Activated naive CD4-positive, alpha-beta T cell treated with anti-CD3 and anti-CD28 coated beads for 36 hours (primary cell): ENCODE data around the gene ZNF827. TPM values are rescaled to one million over a fixed set of nuclear protein-coding genes. Genes with fewer than 3 reads are reported as not detected.

ENCODE experiments used
- CTCF ChIA-PET: fragments of 350-600 bp; sonication (Branson Sonifier 250); formaldehyde crosslinking; loops from one replicate; lab custom pipeline; 2021; ENCODE audit warnings: antibody characterized with exemption; lab: Charles Lee
- DNase-seq: peaks from one replicate; pipeline ENCODE4 v3.0.0-alpha.2; 2020
- H3K27ac Mint-ChIP-seq: one replicate; pipeline ENCODE4 v1.8.0; 2021; ENCODE audit warnings: mild to moderate bottlenecking, mixed read lengths
- H3K27me3 Mint-ChIP-seq: one replicate; pipeline ENCODE4 v1.8.0; 2021; ENCODE audit warnings: low read depth, mixed read lengths
- H3K36me3 Mint-ChIP-seq: one replicate; pipeline ENCODE4 v1.8.0; 2021; ENCODE audit warnings: low read depth, mixed read lengths
- H3K4me1 Mint-ChIP-seq: one replicate; pipeline ENCODE4 v1.8.0; 2021; ENCODE audit warnings: low read depth, mixed read lengths
- H3K4me3 Mint-ChIP-seq: one replicate; pipeline ENCODE4 v1.8.0; 2021; ENCODE audit warnings: mild to moderate bottlenecking, moderate library complexity, mixed read lengths
- H3K9me3 Mint-ChIP-seq: one replicate; pipeline ENCODE4 v1.8.0; 2021; ENCODE audit warnings: mixed read lengths
- intact Hi-C: fragments of 100-400 bp; cut with micrococcal nuclease; formaldehyde crosslinking; loops from one replicate; pipeline ENCODE4 v1.15.1; 2023
- total RNA-seq, 2 experiments: library from RNA; stranded (reverse); gene quantifications; one replicate each; pipeline ENCODE4 v1.2.3, GENCODE V29; 2021

Gene ZNF827
- total RNA-seq, 2 experiments from 2014 or later, result 15.6 to 17.5 TPM

DNA sequence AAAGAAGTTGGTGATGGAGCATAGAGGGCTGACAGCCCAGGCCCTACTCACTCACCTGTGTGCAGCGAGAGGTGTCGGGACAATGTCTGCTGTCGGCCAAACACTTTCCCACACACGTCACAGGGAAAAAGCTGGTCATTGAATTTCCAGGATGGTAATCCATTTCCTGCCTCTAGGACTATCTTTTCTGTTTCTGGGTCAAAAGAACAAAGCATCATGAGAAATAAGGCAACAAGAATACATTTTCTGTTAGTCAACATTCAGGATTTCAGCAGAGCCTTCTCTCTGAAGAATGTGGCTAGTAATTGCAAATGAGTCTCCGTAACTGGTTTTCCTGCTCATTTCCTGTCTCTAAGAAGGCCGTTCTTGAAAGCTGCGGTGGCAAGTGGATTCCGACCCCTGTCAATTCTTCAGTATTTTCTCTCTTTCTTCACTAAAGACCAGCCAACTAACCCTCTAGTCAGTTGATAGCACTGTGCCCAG lies 159.3 kb downstream of the ZNF827 start:
- Mint-ChIP-seq H3K27me3 (no peaks in the 10 kb centered on the region), H3K4me1 (peaks cover 11% of the 10 kb centered on the region), H3K36me3 (peaks cover 51% of the 10 kb centered on the region), H3K4me3 (no peak overlapping the region), H3K9me3 (peaks cover 8% of the 10 kb centered on the region), H3K27ac (no peak overlapping the region)
- no peak for DNase-seq
- CTCF ChIA-PET, result no interaction called here
- intact Hi-C loops, result no loop called here

GRCh38 chr4:145776208-145776607 lies 162.4 kb downstream of the ZNF827 start:
- Mint-ChIP-seq H3K36me3 (peaks cover 50% of the 10 kb centered on the region), H3K27ac (no peak overlapping the region), H3K4me1 (peaks cover under 1% of the 10 kb centered on the region), H3K9me3 (no peaks in the 10 kb centered on the region), H3K27me3 (no peaks in the 10 kb centered on the region), H3K4me3 (no peak overlapping the region)
- intact Hi-C loops, result no loop called here
- no peak for DNase-seq
- CTCF ChIA-PET, result interaction anchor here (0.6 to 0.7 kb wide), 2 partner anchors 55 to 93 kb away, joined by 4 read pairs; no protein-coding TSS in a partner anchor

DNA sequence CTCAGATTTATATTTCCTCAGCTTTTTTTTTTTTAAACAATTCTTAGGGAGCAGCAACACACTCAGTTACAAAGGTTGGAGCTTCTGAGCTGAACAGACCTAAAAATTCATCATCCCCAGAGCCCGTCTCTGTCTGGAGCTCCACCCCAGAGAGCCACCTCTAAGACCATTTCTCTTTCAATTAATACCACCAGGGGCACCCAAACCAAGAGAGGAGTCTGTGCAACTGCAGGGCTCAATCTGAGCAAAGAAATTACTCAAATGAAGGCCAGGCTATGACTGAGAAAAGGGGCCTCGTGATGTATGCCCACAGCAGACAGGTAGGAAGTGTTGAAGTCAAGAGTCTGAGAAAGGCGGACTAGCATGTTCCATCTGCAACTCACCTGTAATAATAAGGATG lies 163.2 kb downstream of the ZNF827 start:
- CTCF ChIA-PET, result no interaction called here
- H3K27me3 Mint-ChIP-seq, result no peaks in the 10 kb centered on the region
- intact Hi-C loops, result no loop called here
- peaks cover 54% of the 10 kb centered on the region for H3K36me3 Mint-ChIP-seq
- no peaks in the 10 kb centered on the region for H3K9me3 Mint-ChIP-seq
- no peak overlapping the region for H3K4me3 Mint-ChIP-seq
- no peaks in the 10 kb centered on the region for H3K4me1 Mint-ChIP-seq
- DNase-seq, result no peak
- no peak overlapping the region for H3K27ac Mint-ChIP-seq

- Mint-ChIP-seq H3K27me3 (no peaks in the 10 kb centered on the region), H3K9me3 (no peaks in the 10 kb centered on the region), H3K4me1 (no peaks in the 10 kb centered on the region), H3K36me3 (peaks cover 55% of the 10 kb centered on the region), H3K4me3 (no peak overlapping the region), H3K27ac (no peak overlapping the region)
- no peak for DNase-seq
- CTCF ChIA-PET, result no interaction called here
- intact Hi-C loops, result no loop called here
These were observed 164.2 kb downstream of the ZNF827 start for GRCh38 chr4:145774473-145774872.

DNA sequence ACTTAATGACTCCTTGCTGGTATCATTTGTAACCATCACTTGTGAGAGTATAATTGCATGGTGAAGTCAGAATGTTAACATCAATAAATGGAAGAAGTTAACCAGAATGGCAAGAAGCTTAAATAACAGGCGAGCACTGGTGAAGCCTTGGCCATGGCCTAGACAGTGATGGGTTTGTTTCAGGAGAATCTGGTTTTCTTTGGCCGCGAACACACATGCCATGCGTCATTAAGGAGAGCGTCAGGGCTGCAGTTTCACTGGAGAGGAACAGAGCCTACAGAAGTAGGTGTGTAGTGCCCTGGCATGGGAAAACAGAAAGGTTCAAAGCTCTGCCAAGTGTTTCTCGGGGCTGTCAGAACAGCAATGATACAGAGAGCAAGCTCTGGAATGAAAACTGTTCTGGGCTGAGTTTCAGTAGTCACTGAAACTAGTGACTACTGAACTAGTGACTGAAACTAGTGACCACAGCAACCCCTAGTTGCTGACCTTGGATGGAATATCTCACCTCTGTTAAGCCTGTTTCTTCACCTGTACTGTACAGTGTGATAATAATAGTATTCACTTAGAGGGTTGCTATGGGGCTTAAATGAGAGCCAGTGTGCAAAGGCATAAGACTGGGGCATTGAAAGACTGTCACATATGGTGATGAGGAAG lies 164.9 kb downstream of the ZNF827 start:
- Mint-ChIP-seq H3K27ac (no peak overlapping the region), H3K4me3 (no peak overlapping the region), H3K9me3 (no peaks in the 10 kb centered on the region), H3K4me1 (no peaks in the 10 kb centered on the region), H3K27me3 (no peaks in the 10 kb centered on the region), H3K36me3 (peaks cover 51% of the 10 kb centered on the region)
- CTCF ChIA-PET, result no interaction called here
- no peak for DNase-seq
- intact Hi-C loops, result no loop called here

GRCh38 chr4:145772347-145772746 lies 166.3 kb downstream of the ZNF827 start:
- intact Hi-C loops, result no loop called here
- no peak overlapping the region for H3K27ac Mint-ChIP-seq
- H3K4me3 Mint-ChIP-seq, result no peak overlapping the region
- peaks cover 2% of the 10 kb centered on the region for H3K9me3 Mint-ChIP-seq
- DNase-seq, result no peak
- H3K27me3 Mint-ChIP-seq, result no peaks in the 10 kb centered on the region
- H3K4me1 Mint-ChIP-seq, result peaks cover 4% of the 10 kb centered on the region
- CTCF ChIA-PET, result no interaction called here
- H3K36me3 Mint-ChIP-seq, result peaks cover 56% of the 10 kb centered on the region

DNA sequence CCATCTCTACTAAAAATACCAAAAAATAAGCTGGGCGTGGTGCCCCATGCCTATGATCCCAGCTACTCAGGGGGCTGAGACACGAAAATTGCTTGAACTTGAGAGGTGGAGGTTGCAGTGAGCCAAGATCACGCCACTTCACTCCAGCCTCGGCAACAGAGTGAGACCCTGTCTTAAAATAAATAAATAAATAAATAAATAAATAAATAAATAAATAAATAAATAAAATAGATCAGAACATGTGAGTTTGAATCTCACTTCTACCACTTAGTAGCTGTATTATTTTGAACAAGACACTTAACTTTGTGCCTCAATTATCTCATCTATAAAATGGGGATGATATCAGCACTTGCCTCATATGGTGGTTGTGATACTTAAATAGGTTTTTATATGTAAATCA lies 168.5 kb downstream of the ZNF827 start:
- intact Hi-C loops, result no loop called here
- H3K36me3 Mint-ChIP-seq, result peaks cover 60% of the 10 kb centered on the region
- H3K27ac Mint-ChIP-seq, result no peak overlapping the region
- peaks cover 2% of the 10 kb centered on the region for H3K9me3 Mint-ChIP-seq
- DNase-seq, result no peak
- H3K4me1 Mint-ChIP-seq, result peaks cover 15% of the 10 kb centered on the region
- H3K4me3 Mint-ChIP-seq, result no peak overlapping the region
- no peaks in the 10 kb centered on the region for H3K27me3 Mint-ChIP-seq
- CTCF ChIA-PET, result interaction anchor here (0.6 kb wide), 1 partner anchor 540 kb away, joined by 3 read pairs; no protein-coding TSS in a partner anchor

DNA sequence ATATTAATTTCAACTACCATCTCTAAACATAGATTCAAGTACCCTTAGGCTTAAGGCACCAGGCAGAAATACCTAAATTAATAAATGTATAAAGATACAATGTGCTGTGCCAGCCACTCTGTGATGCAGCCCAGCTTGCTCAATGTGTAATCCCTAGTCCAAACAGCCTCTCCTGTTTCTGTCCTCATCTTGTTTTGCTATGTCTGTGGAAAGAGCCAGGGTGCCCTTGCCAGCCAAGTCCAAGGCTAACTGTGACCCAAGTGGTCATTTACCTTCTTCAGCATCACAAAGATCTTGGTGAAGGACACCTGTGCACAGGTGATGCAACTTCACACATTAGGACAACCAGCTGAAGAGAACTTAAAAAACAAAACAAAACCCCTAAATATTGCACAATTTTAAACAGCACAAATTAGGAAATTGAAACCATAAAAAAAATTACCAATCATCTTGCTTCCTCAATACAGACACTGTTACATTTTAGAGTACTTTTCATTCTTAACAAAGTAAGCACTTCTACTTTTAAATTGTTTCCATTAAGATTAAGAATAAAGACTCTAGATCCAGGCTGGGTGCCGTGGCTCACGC lies 169.1 kb downstream of the ZNF827 start:
- H3K36me3 Mint-ChIP-seq, result peaks cover 66% of the 10 kb centered on the region
- peaks cover 15% of the 10 kb centered on the region for H3K4me1 Mint-ChIP-seq
- intact Hi-C loops, result no loop called here
- no peak for DNase-seq
- H3K27me3 Mint-ChIP-seq, result no peaks in the 10 kb centered on the region
- peaks cover 2% of the 10 kb centered on the region for H3K9me3 Mint-ChIP-seq
- no peak overlapping the region for H3K4me3 Mint-ChIP-seq
- CTCF ChIA-PET, result interaction anchor here (0.6 kb wide), 1 partner anchor 540 kb away, joined by 3 read pairs; no protein-coding TSS in a partner anchor
- H3K27ac Mint-ChIP-seq, result no peak overlapping the region

DNA sequence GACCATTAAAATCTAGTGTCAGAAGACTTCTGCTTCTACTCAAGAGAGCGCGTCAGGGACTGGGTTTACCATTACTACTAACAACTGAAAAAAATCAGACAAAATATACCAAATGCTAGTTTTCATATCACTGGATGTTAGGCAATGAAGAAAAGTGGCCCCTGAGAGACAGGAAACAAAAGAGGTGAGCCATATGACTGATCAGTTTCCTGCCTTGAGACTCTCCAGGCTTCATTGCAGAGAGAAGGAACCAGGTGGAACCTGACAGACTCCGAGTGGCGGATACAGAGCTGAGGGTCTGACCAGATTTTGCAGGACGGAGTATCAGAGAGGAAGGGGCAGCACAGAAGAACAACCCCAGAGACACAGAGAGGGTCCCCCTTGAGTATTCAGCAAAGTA lies 172.3 kb downstream of the ZNF827 start:
- no peak overlapping the region for H3K4me3 Mint-ChIP-seq
- DNase-seq, result no peak
- intact Hi-C loops, result loop anchor here (2.0 kb wide), 1 partner anchor 43 kb away; no protein-coding TSS in a partner anchor
- no peak overlapping the region for H3K27ac Mint-ChIP-seq
- peaks cover 67% of the 10 kb centered on the region for H3K36me3 Mint-ChIP-seq
- CTCF ChIA-PET, result no interaction called here
- peaks cover 2% of the 10 kb centered on the region for H3K9me3 Mint-ChIP-seq
- peaks cover 15% of the 10 kb centered on the region for H3K4me1 Mint-ChIP-seq
- H3K27me3 Mint-ChIP-seq, result no peaks in the 10 kb centered on the region

- Mint-ChIP-seq H3K27me3 (no peaks in the 10 kb centered on the region), H3K27ac (no peak overlapping the region), H3K4me3 (no peak overlapping the region), H3K4me1 (peaks cover 22% of the 10 kb centered on the region), H3K36me3 (peaks cover 74% of the 10 kb centered on the region), H3K9me3 (peaks cover 2% of the 10 kb centered on the region)
- no peak for DNase-seq
- intact Hi-C loops, result no loop called here
- CTCF ChIA-PET, result no interaction called here
These were observed 175.2 kb downstream of the ZNF827 start for GRCh38 chr4:145763399-145763798.

DNA sequence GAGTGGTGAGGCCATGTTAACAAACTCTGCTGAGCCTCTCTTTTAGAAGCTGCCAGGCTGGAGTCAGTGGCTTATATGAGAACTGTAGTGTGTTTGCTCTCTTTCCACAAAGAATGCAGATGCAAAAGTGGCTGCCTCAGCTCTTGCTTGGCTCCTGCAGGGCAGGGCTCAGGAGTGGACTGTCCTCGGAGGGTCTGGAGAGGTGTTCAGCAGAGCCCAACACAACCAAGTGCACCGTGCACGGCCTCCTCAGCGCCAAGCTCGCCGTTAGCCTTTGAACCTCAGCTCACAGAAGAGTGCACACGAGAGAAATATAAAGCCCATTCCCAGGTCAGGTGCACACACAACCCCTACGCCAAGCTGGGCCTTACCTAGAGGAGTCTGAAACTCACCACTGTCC lies 175.9 kb downstream of the ZNF827 start:
- no peak overlapping the region for H3K4me3 Mint-ChIP-seq
- CTCF ChIA-PET, result interaction anchor here (0.6 kb wide), 1 partner anchor 49 kb away, joined by 3 read pairs; no protein-coding TSS in a partner anchor
- peaks cover 22% of the 10 kb centered on the region for H3K4me1 Mint-ChIP-seq

GRCh38 chr4:145760961-145761929 lies 177.4 kb downstream of the ZNF827 start:
- H3K27ac Mint-ChIP-seq, result no peak overlapping the region
- intact Hi-C loops, result no loop called here
- CTCF ChIA-PET, result no interaction called here
- H3K4me1 Mint-ChIP-seq, result peaks cover 7% of the 10 kb centered on the region
- no peak for DNase-seq
- H3K27me3 Mint-ChIP-seq, result no peaks in the 10 kb centered on the region
- H3K9me3 Mint-ChIP-seq, result no peaks in the 10 kb centered on the region
- peaks cover 54% of the 10 kb centered on the region for H3K36me3 Mint-ChIP-seq
- H3K4me3 Mint-ChIP-seq, result no peak overlapping the region

More for the DNA sequence above, 175.9 kb downstream of the ZNF827 start:
- Mint-ChIP-seq H3K27me3 (no peaks in the 10 kb centered on the region), H3K27ac (no peak overlapping the region), H3K9me3 (peaks cover 2% of the 10 kb centered on the region), H3K36me3 (peaks cover 69% of the 10 kb centered on the region)
- DNase-seq, result no peak
- intact Hi-C loops, result no loop called here
